ENCODE data around the gene ABHD8. TPM values are rescaled to one million over a fixed set of nuclear protein-coding genes. Genes with fewer than 3 reads are reported as not detected.

The ABHD8 gene
- total and polyA plus RNA-seq, 2 of the 13 experiments (the other 11 are each of a cell fraction or from before 2014, with no cell fraction given) = 6.3 to 7.2 TPM

DNA sequence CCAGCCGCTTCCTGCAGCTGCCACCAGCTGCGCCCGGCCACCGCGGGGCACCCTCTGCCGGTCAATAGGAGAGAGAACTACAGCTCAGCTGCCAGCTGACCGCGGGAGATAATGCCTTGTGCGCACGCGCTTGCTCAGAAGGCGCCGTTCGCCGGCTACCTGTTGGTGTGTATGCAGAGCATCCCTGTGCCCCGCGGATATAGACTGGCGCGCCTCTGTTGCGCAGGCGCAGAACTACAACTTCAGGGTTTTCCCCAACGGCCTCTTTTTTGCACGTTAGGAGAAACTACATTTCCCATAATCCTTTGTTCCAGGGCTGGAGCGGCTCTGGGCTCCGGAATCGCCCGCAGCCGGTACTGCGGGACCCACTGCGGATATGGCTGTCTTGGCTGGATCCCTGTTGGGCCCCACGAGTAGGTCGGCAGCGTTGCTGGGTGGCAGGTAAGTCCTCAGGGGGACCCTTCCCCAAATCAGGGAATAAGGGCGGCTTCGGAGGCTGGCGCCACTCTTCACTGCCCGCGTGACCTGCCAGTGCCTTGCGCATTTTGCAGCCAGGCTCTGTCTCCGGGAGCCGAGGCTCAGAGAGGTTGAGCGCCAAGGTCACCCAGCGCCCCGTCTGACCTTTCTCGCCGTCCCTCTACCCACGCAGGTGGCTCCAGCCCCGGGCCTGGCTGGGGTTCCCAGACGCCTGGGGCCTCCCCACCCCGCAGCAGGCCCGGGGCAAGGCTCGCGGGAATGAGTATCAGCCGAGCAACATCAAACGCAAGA is 2.5 kb upstream of the ABHD8 start, which contains the start of gene MRPL34 (continued):
- TF ChIP-seq, protein P1, sequence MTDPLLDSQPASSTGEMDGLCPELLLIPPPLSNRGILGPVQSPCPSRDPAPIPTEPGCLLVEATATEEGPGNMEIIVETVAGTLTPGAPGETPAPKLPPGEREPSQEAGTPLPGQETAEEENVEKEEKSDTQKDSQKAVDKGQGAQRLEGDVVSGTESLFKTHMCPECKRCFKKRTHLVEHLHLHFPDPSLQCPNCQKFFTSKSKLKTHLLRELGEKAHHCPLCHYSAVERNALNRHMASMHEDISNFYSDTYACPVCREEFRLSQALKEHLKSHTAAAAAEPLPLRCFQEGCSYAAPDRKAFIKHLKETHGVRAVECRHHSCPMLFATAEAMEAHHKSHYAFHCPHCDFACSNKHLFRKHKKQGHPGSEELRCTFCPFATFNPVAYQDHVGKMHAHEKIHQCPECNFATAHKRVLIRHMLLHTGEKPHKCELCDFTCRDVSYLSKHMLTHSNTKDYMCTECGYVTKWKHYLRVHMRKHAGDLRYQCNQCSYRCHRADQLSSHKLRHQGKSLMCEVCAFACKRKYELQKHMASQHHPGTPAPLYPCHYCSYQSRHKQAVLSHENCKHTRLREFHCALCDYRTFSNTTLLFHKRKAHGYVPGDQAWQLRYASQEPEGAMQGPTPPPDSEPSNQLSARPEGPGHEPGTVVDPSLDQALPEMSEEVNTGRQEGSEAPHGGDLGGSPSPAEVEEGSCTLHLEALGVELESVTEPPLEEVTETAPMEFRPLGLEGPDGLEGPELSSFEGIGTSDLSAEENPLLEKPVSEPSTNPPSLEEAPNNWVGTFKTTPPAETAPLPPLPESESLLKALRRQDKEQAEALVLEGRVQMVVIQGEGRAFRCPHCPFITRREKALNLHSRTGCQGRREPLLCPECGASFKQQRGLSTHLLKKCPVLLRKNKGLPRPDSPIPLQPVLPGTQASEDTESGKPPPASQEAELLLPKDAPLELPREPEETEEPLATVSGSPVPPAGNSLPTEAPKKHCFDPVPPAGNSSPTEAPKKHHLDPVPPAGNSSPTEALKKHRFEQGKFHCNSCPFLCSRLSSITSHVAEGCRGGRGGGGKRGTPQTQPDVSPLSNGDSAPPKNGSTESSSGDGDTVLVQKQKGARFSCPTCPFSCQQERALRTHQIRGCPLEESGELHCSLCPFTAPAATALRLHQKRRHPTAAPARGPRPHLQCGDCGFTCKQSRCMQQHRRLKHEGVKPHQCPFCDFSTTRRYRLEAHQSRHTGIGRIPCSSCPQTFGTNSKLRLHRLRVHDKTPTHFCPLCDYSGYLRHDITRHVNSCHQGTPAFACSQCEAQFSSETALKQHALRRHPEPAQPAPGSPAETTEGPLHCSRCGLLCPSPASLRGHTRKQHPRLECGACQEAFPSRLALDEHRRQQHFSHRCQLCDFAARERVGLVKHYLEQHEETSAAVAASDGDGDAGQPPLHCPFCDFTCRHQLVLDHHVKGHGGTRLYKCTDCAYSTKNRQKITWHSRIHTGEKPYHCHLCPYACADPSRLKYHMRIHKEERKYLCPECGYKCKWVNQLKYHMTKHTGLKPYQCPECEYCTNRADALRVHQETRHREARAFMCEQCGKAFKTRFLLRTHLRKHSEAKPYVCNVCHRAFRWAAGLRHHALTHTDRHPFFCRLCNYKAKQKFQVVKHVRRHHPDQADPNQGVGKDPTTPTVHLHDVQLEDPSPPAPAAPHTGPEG (CRISPR knock-in tag; IDR thresholded peaks at IDR 0.05) = peak; percentile 89
- TF ChIP-seq, protein P2, sequence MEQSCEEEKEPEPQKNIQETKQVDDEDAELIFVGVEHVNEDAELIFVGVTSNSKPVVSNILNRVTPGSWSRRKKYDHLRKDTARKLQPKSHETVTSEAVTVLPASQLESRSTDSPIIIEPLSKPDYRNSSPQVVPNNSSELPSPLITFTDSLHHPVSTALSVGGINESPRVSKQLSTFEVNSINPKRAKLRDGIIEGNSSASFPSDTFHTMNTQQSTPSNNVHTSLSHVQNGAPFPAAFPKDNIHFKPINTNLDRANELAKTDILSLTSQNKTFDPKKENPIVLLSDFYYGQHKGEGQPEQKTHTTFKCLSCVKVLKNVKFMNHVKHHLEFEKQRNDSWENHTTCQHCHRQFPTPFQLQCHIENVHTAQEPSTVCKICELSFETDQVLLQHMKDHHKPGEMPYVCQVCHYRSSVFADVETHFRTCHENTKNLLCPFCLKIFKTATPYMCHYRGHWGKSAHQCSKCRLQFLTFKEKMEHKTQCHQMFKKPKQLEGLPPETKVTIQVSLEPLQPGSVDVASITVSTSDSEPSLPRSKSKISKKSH (CRISPR knock-in tag; IDR thresholded peaks at IDR 0.05; ENCODE audit: borderline replicate concordance) = no peak; the same call in 1 of the 2 replicates
- TF ChIP-seq ZBTB21 (CRISPR knock-in tag; IDR thresholded peaks at IDR 0.05) = no peak
- 0 out of 2 replicates have a peak, but pooled peaks have one; percentile 9 for TF ChIP-seq ZNF607 (CRISPR knock-in tag; IDR thresholded peaks at IDR 0.05; ENCODE audit: borderline replicate concordance)
- no peak for TF ChIP-seq ZNF510 (CRISPR knock-in tag; IDR thresholded peaks at IDR 0.05; ENCODE audit: low read depth)
- TF ChIP-seq SOX13 (IDR thresholded peaks at IDR 0.05) = no peak
- 0 out of 4 replicates have a peak, but pooled peaks of 1 of the 2 experiments have one; percentile 54 for TF ChIP-seq SOX13 (CRISPR knock-in tag; conservative IDR thresholded peaks at IDR 0.05 in 1 of 2, IDR thresholded peaks at IDR 0.05 in 1 of 2)
- peak; percentile 47 for TF ChIP-seq U2AF1 (optimal IDR thresholded peaks at IDR 0.05; ENCODE audit: low read depth, low read length)
- TF ChIP-seq JUNB (CRISPR knock-in tag; IDR thresholded peaks at IDR 0.05; ENCODE audit: borderline replicate concordance) = no peak
- TF ChIP-seq ZNF629 (CRISPR knock-in tag; conservative IDR thresholded peaks at IDR 0.05) = no peak
- 0 out of 2 replicates have a peak, but pooled peaks have one; percentile 27 for TF ChIP-seq SP2 (CRISPR knock-in tag; IDR thresholded peaks at IDR 0.05)
- 0 out of 2 replicates have a peak, but pooled peaks have one; percentile 59 for TF ChIP-seq CC2D1A (CRISPR knock-in tag; IDR thresholded peaks at IDR 0.05)
- TF ChIP-seq YY1 (IDR thresholded peaks at IDR 0.05; ENCODE audit: insufficient read depth, insufficient replicate concordance, low read depth, low read length) = peak; percentile 68
- TF ChIP-seq PRPF4 (IDR thresholded peaks at IDR 0.05; ENCODE audit: low read depth, low read length, poor library complexity, severe bottlenecking) = no peak
- TF ChIP-seq SPEN (CRISPR knock-in tag; IDR thresholded peaks at IDR 0.05; ENCODE audit: low read depth) = 0 out of 2 replicates have a peak, but pooled peaks have one; percentile 41
- TF ChIP-seq KLF9 (CRISPR knock-in tag; IDR thresholded peaks at IDR 0.05; ENCODE audit: low read depth) = peak; percentile 86
- TF ChIP-seq TBX3 (IDR thresholded peaks at IDR 0.05; ENCODE audit: borderline replicate concordance) = 0 out of 2 replicates have a peak, but pooled peaks have one; percentile 33
- TF ChIP-seq, protein P3, sequence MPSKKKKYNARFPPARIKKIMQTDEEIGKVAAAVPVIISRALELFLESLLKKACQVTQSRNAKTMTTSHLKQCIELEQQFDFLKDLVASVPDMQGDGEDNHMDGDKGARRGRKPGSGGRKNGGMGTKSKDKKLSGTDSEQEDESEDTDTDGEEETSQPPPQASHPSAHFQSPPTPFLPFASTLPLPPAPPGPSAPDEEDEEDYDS (CRISPR knock-in tag; IDR thresholded peaks at IDR 0.05) = peak; percentile 80
- TF ChIP-seq KAT8 (CRISPR knock-in tag; IDR thresholded peaks at IDR 0.05) = peak; percentile 63; the same call in 1 of the 2 replicates
